Adrenal gland (tissue), 12 donors: ENCODE data around the gene SLC28A1. TPM values are rescaled to one million over a fixed set of nuclear protein-coding genes. Genes with fewer than 3 reads are reported as not detected.
A peak's percentile ranks its signal among the peaks of the same experiment; 100 is the strongest.

Source experiments
- DNase-seq, 7 donors: peaks; one replicate each; pipeline ENCODE4 v3.0.0-alpha.2; 2019 to 2020
- H3K27ac ChIP-seq, 5 donors: fragments of 200-600 bp; sonication (generic) in 4 of 5; 1 replicate in 3 of 5; 2 replicates in 2 of 5; pipeline versions ENCODE4 v1.5.1 to v1.8.0; 2016 to 2020; ENCODE audit warnings: mild to moderate bottlenecking in 1 of 5
- H3K27me3 ChIP-seq: fragments of 200-600 bp; 2 replicates; pipeline ENCODE4 v1.8.0; 2021
- H3K36me3 ChIP-seq, 2 donors: fragments of 200-600 bp; replicated peaks in 1 of 2; 1 replicate in 1 of 2; 2 replicates in 1 of 2; pipeline versions ENCODE4 v1.5.1 to v1.8.0; 2018 to 2022
- H3K4me1 ChIP-seq, 2 donors: fragments of 200-600 bp; replicated peaks in 1 of 2; 1 replicate in 1 of 2; 2 replicates in 1 of 2; pipeline versions ENCODE4 v1.5.1 to v1.8.0; 2018 to 2021
- H3K4me3 ChIP-seq, 4 donors: fragments of 200-600 bp; sonication (generic) in 3 of 4; one replicate each; pipeline ENCODE4 v1.5.1; 2016 to 2018
- H3K9me3 ChIP-seq, 3 donors: fragments of 200-600 bp; sonication (generic) in 1 of 3; replicated peaks in 1 of 3; 1 replicate in 2 of 3; 2 replicates in 1 of 3; pipeline versions ENCODE4 v1.5.1 to v1.8.0; 2016 to 2021
- POLR2A ChIP-seq, 2 donors: fragments of 450-650 bp; IDR thresholded peaks; one replicate each; pipeline ENCODE4 v1.6.1; 2017; ENCODE audit warnings: antibody characterized with exemption in 2 of 2, mild to moderate bottlenecking in 2 of 2, moderate library complexity in 1 of 2
- WGBS, 4 donors: extraction: QIAGEN DNeasy Blood & Tissue Kit in 2 of 4; methylation state at CpG; one replicate each; pipeline versions ENCODE4 v1.1.5 to v1.1.7; 2013 to 2017; 5-methylcytosine and 5-hydroxymethylcytosine counted together
- intact Hi-C, 2 donors: fragments of 100-400 bp; cut with DNase I; formaldehyde crosslinking; loops; one replicate each; pipeline versions ENCODE4 v1.14.1 to v1.15.0; 2022 to 2023
- polyA plus RNA-seq, 3 donors: library from polyadenylated mRNA; stranded (reverse); fragments of 200-250 nt in 2 of 3; fragments of 350-450 nt in 1 of 3; fragmentation: Illumina TruSeq in 1 of 3; extraction: RNeasy Lipid Tissue Mini Kit (QIAGEN cat#74804) in 1 of 3; gene quantifications; one replicate each; pipeline ENCODE4 v1.2.3, GENCODE V29; 2013 to 2014
- total RNA-seq, 9 donors: library from RNA; depleted of rRNA in 4 of 9; stranded (reverse); fragments of >200 nt in 4 of 9; fragments of 120-200 nt in 1 of 9; fragmentation: NEBNext Ultra II Directional in 1 of 9; extraction: Animal tissue kit (Norgen Biotek cat#: 25700) in 1 of 9; gene quantifications; one replicate each; pipeline versions ENCODE4 v1.1.0 to v1.2.4, GENCODE V29; 2013 to 2023
- TF ChIP-seq, protein P1 (sequence below), 6 experiments: fragments of 450-650 bp in 4 of 6; fragments of 200-600 bp in 2 of 6; sonication (generic) in 1 of 6; IDR thresholded peaks; 1 replicate in 5 of 6; 2 replicates in 1 of 6; pipeline versions ENCODE4 v1.5.1 to v1.8.0; 2016 to 2021; ENCODE audit warnings: antibody characterized with exemption in 6 of 6, mild to moderate bottlenecking in 2 of 6, moderate library complexity in 1 of 6
- donor health status: healthy with polysubstance abuse.
- donor health status: Bipolar disorder and iron deficiency.
- donor health status: DM: yes; HTN: yes; CAD: no.
- donor health status: DM: no; HTN: no; CAD: no.
- donor health status: DM: no; HTN: no; CAD: no.
- donor health status: DM: yes; HTN: yes; CAD: no.

The SLC28A1 gene
- total and polyA plus RNA-seq, 12 donors = 0.03 to 0.19 (median 0.11) TPM; not detected in 4

DNA sequence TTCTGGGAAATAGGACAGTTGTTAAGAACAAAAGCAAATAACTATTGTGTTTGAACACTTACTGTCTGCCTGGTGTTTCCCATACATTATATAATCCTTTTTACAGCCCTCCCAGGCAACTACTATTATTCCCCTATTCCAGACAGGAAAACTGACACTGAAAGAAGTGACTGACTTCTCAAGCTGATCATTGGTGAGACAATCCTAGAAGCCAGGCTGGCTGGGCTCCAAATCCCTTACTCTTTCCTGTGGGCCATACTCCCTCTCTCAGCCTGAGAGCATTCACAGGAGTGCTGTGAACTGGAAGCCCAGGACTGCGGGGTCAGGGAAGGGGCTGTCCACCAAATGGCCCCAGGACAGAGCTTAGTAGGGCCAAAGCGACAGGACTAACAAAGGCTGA, 58.0 kb downstream of the SLC28A1 start:
- Histone ChIP-seq H3K4me3 (no peak overlapping the region), H3K36me3 (no peaks in the 10 kb centered on the region), H3K27ac (no peak overlapping the region), H3K4me1 (peaks cover 7 to 8% of the 10 kb centered on the region in 2 donors), H3K9me3 (no peaks in the 10 kb centered on the region), H3K27me3 (no peaks in the 10 kb centered on the region)
- TF ChIP-seq, protein P1, sequence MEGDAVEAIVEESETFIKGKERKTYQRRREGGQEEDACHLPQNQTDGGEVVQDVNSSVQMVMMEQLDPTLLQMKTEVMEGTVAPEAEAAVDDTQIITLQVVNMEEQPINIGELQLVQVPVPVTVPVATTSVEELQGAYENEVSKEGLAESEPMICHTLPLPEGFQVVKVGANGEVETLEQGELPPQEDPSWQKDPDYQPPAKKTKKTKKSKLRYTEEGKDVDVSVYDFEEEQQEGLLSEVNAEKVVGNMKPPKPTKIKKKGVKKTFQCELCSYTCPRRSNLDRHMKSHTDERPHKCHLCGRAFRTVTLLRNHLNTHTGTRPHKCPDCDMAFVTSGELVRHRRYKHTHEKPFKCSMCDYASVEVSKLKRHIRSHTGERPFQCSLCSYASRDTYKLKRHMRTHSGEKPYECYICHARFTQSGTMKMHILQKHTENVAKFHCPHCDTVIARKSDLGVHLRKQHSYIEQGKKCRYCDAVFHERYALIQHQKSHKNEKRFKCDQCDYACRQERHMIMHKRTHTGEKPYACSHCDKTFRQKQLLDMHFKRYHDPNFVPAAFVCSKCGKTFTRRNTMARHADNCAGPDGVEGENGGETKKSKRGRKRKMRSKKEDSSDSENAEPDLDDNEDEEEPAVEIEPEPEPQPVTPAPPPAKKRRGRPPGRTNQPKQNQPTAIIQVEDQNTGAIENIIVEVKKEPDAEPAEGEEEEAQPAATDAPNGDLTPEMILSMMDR (IDR thresholded peaks at IDR 0.05) = no peak
- TF ChIP-seq POLR2A (IDR thresholded peaks at IDR 0.05) = no peak
- intact Hi-C loops = no loop called here
- 84 to 99% (median 95%) methylated on average over 2 of the region's 2 CpGs for WGBS, 4 donors
- no peak for DNase-seq

DNA sequence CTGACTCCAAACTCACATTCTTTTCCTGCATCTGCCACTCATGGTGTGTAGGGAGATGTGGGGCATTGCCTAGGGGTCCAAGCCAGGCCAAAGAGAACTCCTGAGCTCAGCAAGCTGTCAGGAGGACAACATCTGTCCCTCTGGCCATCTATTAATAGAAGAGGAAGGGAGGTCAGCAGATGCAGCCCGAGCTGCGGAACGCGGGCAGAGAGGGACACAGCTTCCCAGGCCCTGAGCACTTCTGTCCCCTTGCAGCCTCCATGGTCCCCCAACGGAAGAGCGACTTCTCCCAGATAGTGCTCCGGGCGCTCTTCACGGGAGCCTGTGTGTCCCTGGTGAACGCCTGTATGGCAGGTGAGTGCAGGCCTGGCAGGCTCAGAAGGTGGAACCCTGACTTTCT, 59.8 kb downstream of the SLC28A1 start:
- DNase-seq = no peak
- Histone ChIP-seq H3K4me1 (peaks cover 14% of the 10 kb centered on the region in 2 donors), H3K4me3 (no peak overlapping the region), H3K27ac (no peak overlapping the region), H3K9me3 (no peaks in the 10 kb centered on the region), H3K36me3 (no peaks in the 10 kb centered on the region), H3K27me3 (no peaks in the 10 kb centered on the region)
- TF ChIP-seq, protein P1 (IDR thresholded peaks at IDR 0.05) = no peak
- no peak for TF ChIP-seq POLR2A (IDR thresholded peaks at IDR 0.05)
- intact Hi-C loops = no loop called here
- WGBS, 4 donors = 63 to 86% (median 76%) methylated on average over 7 to 10 of the region's 10 CpGs

DNA sequence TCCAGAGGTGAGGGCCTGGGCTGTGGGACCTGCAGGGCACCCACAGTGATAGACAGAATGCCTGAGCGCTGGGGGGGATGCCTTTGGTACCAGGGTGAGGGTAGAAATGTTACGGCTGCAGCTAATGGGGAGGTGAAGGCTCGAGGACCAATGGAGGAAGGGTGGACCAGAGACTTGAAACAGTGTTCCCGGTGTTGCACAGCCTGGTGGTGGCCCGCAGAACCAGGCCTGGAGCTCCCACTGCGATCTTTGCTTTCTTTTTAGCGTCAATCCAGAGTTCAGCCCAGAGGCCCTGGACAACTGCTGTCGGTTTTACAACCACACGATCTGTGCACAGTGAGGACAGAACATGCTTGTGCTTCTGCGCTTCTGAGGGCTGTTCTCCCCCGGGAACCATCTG, 60.4 kb downstream of the SLC28A1 start:
- Histone ChIP-seq H3K27ac (no peak overlapping the region), H3K36me3 (no peaks in the 10 kb centered on the region), H3K27me3 (no peaks in the 10 kb centered on the region), H3K9me3 (no peaks in the 10 kb centered on the region), H3K4me1 (peaks cover 15 to 18% of the 10 kb centered on the region in 2 donors), H3K4me3 (no peak overlapping the region)
- no peak for TF ChIP-seq POLR2A (IDR thresholded peaks at IDR 0.05)
- TF ChIP-seq, protein P1 (IDR thresholded peaks at IDR 0.05) = no peak
- 90 to 96% (median 93%) methylated on average over 11 of the region's 11 CpGs for WGBS, 4 donors
- intact Hi-C loops = no loop called here
- DNase-seq = no peak

DNA sequence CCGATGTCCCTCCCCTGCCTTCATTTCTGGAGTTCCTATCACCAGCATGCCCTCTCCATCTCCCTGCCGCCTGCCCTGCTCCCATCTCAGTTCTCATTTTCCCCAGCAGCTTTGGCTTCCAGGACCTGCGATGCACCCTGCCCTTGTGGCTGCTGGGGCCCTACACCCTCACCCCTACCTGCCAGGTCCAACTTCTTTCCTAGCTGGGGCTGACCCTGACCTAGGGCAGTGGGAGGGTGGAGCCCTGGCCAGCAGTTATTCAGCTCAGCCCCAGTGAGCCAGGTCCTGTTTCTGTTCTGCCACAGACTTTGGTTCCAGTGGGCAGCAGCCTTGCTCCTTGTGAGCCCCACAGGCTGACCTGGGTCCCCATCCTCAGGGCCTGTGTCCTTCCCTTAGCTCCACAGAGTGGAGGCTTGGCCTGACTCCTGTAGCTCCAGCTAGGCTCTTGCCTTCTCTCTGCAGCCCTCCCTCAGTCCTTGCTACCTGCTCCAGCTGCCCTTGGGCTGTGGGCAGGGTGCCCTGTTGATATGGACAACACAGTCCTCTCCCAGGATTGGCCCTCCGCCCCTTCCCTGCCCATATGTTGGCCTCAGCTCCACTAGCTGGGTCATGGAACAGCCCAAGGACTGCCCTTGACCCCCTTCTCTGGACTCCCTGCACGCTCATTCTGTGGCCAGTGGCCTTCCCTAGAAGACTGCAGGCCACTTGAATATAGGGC, 62.5 kb downstream of the SLC28A1 start:
- 67 to 70% (median 68%) methylated on average over 4 to 5 of the region's 5 CpGs for WGBS, 4 donors
- Histone ChIP-seq H3K9me3 (no peaks in the 10 kb centered on the region), H3K27me3 (no peaks in the 10 kb centered on the region), H3K36me3 (no peaks in the 10 kb centered on the region), H3K4me3 (no peak overlapping the region), H3K4me1 (peaks cover 16 to 26% of the 10 kb centered on the region in 2 donors), H3K27ac (peak overlapping the region in 3 of 5 donors; percentile 17 to 85 (median 75))
- DNase-seq = peak; percentile 54 to 72 (median 62)
- intact Hi-C loops = no loop called here
- TF ChIP-seq, protein P1 (IDR thresholded peaks at IDR 0.05) = no peak
- TF ChIP-seq POLR2A (IDR thresholded peaks at IDR 0.05) = no peak
